Rectal smooth muscle tissue (tissue), 1 donor: ENCODE data around the gene SRCIN1.

Source experiments
- H3K27ac ChIP-seq: one replicate; pipeline ENCODE4 v1.7.0; 2013; ENCODE audit warnings: low read depth, low read length, inconsistent platforms
- H3K27me3 ChIP-seq: one replicate; pipeline ENCODE4 v1.7.0; 2013; ENCODE audit warnings: low read length; ENCODE audit not compliant: control insufficient read depth, insufficient read depth
- H3K36me3 ChIP-seq: one replicate; pipeline ENCODE4 v1.7.0; 2013; ENCODE audit warnings: low read length; ENCODE audit not compliant: control insufficient read depth, insufficient read depth
- H3K4me1 ChIP-seq: one replicate; pipeline ENCODE4 v1.7.0; 2013; ENCODE audit warnings: low read length; ENCODE audit not compliant: control insufficient read depth, insufficient read depth
- H3K4me3 ChIP-seq: one replicate; pipeline ENCODE4 v1.7.0; 2013; ENCODE audit warnings: low read length
- H3K9ac ChIP-seq: one replicate; pipeline ENCODE4 v1.7.0; 2013; ENCODE audit warnings: low read length

Gene SRCIN1

DNA sequence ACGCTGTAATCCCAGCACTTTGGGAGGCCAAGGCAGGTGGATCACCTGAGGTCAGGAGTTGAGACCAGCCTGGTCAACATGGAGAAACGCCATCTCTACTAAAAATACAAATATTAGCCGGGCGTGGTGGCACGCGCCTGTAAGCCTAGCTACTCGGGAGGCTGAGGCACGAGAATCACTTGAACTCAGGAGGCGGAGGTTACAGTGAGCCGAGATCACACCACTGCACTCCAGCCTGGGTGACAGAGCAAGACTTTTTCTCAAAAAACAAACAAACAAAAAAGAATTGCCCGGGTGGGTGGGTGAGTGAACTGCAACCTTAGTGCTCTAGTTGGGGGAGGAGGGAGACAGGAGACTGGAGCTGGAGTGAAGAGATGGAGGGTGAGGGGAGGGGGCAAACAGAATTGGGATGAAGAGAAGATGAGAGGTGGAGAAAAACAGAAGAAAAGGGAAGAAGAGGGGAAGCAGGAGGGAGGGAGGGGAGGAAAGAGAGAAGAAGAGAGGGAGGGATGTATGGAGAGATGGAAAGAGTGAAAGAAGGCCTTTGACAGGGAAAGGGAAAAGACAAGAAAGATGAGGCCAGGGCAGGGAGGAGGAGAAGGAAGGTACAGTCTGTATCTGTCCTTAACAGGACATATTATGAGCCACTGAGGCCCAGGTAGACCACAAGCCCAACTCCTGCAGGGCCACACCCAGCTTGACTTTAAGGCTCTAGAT lies 5.5 kb upstream of the SRCIN1 start:
- Histone ChIP-seq H3K27me3 (peaks cover 4% of the 10 kb centered on the region), H3K4me1 (peaks cover 6% of the 10 kb centered on the region), H3K27ac (no peak overlapping the region), H3K4me3 (no peak overlapping the region), H3K36me3 (no peaks in the 10 kb centered on the region), H3K9ac (no peak overlapping the region)

DNA sequence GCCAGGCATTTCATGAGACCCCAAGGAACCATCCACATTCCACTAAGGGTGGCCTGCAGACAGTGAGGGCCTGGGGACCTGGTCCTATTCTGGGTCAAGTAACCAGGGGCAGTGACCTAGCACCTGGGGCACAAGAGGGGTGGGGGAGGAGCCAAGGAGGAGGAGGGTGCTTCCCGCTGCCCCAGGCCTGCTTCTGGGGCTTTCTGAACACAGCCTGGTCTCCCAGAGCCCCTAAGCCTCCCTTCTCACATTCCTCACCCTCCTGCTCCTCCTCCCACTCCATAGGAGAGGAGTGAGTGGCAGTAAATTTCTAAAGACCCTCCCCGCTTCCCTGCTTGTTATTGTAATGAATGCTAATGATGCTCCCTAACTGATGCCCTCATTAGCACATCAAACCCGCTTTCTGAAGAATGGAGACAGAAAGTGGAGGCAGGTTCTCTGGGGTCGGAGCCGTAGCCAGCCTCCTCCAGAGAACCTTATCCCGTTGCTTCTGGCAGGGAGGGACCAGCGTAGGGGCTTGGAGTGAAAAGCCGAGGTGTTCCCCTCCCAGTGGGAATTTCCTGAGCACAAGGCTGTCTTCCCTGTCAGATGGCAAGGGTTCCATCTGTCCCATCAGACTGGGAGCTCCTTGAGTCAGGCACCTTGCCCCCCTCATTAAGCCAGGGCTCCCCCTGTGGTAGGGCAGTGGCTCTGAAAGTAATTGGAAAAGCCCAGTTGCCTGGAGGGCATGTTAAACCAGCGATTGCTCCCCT lies 3.7 kb upstream of the SRCIN1 start:
- peaks cover 6% of the 10 kb centered on the region for H3K4me1 ChIP-seq
- H3K9ac ChIP-seq: no peak overlapping the region
- no peaks in the 10 kb centered on the region for H3K36me3 ChIP-seq
- H3K27me3 ChIP-seq: peaks cover 4% of the 10 kb centered on the region
- no peak overlapping the region for H3K4me3 ChIP-seq
- no peak overlapping the region for H3K27ac ChIP-seq

DNA sequence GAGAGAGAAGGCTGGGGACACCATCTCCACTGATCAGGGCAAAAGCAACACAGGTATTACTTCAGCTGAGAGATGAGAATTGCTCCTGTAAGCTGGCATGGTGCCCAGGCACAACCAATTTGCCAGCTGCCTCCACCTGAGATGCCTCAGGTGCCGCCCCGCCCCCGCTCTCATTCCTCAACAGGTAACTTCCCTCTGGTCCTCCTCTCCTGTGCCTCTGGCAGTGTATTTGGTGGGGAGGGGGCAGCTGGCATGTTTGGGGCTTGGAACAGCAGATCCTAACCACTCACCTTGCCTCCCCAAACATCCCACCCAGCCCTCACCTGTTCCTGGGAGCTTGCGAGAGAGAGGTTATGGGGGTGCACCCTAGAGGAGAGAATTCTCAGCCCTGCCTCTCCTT lies 2.9 kb upstream of the SRCIN1 start:
- Histone ChIP-seq H3K4me3 (no peak overlapping the region), H3K9ac (no peak overlapping the region), H3K27ac (no peak overlapping the region), H3K36me3 (no peaks in the 10 kb centered on the region), H3K27me3 (peaks cover 4% of the 10 kb centered on the region), H3K4me1 (peaks cover 6% of the 10 kb centered on the region)

DNA sequence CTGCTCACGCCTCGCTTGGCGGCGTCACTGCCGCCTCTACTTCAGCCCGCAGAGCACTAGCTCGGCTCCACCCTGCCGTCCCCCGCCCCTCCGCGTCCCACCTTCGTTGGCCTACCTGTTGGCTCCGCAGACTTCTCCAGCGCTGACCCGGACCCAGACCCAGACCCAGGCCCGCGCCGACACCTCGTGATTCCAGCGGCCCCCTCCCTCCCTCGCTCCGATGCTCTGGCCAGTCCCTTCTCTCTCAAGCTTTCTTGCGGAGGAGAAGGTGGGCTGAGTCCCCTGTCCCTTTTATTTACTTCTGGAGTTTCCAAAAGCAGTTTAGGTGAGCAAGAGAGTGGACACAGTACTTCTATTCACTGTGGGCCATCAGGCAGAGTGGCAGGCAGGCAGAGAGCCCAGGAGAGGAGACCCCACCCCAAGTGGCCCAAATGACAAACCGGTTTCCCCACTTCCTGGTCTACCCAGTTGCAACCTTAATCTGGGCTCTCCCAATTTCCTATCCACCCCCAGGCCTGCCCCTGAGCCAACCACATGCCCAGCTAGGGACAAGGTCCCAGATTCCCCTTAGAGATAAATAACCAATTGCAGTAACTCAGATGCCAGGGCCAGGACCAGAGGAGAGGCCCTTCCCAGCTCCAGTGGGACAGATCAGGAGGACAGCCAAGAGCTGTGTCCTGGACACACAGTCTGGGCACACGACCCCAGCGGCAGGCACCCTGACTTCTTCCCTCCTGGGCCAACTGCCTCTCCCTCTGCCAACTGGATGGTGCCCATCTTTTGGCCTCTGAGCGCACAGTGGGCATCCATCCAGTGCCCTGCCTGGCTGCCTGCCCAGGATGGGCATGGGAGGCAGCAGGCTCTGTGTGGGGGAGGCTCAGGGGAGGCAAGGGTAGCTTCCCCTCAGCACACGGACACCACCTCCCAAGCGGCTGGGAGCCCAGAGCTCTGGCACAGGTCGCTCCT lies 1.2 kb upstream of the SRCIN1 start:
- Histone ChIP-seq H3K9ac (no peak overlapping the region), H3K27me3 (peaks cover 4% of the 10 kb centered on the region), H3K36me3 (no peaks in the 10 kb centered on the region), H3K4me1 (peaks cover 16% of the 10 kb centered on the region), H3K27ac (no peak overlapping the region), H3K4me3 (no peak overlapping the region)

DNA sequence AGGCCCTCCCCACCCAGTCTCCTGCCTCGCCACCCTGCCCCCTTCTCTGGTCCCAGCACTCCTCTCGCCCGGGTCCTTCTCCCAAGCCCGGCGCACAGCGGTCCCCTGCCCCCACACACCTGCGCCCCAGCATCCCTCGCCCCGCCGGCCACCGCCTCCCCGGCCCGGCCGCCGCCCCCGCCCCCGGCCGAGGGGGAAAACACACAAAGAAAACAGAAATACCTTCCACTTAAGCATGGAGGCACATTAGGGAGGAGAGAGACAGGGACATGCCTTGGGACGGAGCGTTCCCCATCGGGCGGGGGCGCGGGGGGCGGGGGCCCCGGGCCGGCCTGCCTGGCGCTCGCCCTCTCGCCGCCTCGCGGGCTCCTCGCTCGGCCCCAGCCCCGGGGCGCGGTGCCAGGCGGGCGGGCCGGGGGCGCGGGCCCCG lies 326 bp downstream of the SRCIN1 start:
- peak overlapping the region; percentile 48 for H3K4me3 ChIP-seq
- no peak overlapping the region for H3K9ac ChIP-seq
- peaks cover 6% of the 10 kb centered on the region for H3K27me3 ChIP-seq
- H3K36me3 ChIP-seq: no peaks in the 10 kb centered on the region
- peaks cover 20% of the 10 kb centered on the region for H3K4me1 ChIP-seq
- H3K27ac ChIP-seq: no peak overlapping the region

DNA sequence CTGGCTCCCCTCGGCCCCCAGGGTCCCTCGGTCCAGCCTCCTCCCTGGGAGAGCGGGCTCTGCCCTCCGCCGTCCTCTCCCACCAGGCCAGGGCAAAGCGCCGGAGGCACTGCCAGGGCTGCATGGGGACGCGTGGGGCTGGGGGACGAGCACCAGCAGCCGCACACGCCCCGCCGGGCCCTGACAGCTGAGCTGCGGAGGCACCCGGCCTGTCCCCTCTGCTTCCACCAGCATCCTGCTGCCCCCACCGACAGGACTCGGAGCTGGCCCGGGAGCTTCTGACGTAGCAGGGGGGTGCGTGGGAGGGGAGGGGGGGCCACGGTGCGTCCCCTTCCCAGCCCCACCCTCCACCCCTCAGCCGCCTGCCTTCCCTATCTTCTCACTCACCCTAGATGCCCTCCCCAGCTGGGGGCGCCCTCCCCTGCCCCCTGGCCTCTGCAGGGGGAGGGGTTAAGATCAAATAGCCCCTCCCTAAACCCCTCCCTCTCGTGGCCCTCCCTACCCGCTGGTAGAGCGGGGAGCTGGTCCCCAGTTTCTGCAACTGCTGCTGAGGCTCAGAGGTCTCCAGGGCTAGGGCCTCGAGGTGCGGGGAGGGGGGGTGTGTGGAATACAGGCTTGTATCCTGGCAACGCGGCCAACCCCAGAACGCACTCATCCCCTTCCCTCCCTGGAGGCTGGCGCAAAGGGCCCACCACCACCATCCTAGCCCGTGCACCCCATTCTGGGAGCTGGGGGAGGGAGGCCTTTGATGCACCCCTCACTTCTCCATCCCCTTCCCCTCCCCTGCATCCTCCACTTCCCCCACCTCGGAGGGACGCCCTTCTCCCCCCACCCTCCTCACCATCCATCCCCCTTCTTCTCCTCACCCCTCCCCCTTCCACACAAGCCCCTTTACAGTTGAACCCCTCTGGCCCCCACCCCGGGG lies 1.0 kb downstream of the SRCIN1 start:
- peaks cover 6% of the 10 kb centered on the region for H3K27me3 ChIP-seq

DNA sequence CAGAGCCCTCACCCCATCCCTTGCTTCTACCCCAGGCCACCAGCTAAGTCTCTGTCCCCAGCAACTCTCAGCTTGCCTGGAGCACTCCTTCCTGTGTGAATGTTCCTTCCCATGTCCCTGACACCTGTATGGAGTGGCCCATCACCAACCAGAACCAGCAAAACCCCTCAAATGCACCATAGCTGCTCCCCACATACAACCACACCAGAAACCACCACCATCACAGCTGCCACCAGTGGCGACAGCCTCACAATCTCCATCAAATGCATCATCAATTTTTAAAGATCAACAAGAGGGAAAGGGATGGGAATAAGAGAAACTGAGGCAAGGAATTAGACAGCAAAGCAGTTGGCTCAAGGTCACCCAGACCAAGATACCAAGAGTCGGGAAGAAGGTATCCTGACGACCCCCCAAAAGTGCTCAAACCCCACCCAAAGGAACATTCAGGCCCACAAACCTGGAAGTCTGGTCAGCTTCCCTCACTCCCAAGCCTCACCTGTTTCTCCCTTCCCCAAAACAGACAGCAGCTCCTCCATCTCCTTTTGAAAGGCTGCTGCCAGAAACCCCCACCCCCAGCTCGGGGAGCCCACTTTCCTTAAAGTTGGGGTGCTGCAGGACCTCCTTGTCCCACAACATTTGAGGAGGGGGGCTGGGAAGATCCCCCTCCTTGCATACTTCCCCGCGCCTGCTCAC lies 1.8 kb downstream of the SRCIN1 start:
- peaks cover 6% of the 10 kb centered on the region for H3K27me3 ChIP-seq
- no peaks in the 10 kb centered on the region for H3K36me3 ChIP-seq
- H3K4me3 ChIP-seq: no peak overlapping the region
- no peak overlapping the region for H3K27ac ChIP-seq
- no peak overlapping the region for H3K9ac ChIP-seq
- H3K4me1 ChIP-seq: peaks cover 20% of the 10 kb centered on the region

More for the DNA sequence above, 1.0 kb downstream of the SRCIN1 start:
- Histone ChIP-seq H3K9ac (no peak overlapping the region), H3K4me3 (no peak overlapping the region), H3K36me3 (no peaks in the 10 kb centered on the region), H3K27ac (no peak overlapping the region), H3K4me1 (peaks cover 20% of the 10 kb centered on the region)

DNA sequence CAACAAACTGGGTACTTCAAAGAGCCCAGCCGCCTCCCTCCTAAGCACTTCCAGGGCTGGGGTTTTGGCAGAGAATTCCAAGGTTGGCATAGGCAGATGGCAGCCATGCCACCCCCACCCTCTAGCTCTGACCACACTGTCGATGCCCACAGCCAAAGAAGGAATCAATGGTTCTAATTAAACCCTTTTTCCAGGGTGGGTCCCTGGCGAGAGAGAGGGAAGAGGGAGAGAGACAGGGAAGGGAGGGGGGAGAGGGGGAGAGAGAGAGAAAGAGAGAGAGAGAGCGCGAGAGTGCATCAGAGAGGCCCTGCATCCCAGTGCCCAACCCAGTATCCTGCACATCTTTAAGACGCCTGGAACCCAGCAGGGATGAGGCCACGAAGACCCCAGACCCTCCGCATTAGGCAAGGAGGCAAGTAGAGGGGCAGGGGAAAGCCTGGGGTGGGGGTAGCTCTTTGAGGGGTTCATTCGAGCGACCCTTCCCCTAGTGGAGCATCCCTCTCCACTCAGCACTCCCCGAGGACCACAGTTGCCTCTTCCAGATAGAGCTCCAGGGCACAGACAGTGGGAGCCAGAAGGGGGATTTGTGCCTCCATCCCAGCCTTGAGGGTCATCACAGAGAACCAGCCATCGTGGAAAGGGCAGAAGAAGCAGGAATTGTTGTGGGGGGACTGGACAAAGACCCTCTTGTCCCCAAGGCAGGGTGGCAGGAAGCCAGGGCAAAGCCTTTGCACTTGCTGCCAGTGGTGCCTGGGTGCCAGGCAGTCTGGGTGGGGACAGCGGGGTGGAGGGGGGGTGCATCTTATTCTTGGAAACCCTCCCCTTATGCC lies 2.6 kb downstream of the SRCIN1 start:
- H3K9ac ChIP-seq: no peak overlapping the region
- H3K4me1 ChIP-seq: peaks cover 20% of the 10 kb centered on the region
- H3K36me3 ChIP-seq: no peaks in the 10 kb centered on the region
- peaks cover 7% of the 10 kb centered on the region for H3K27me3 ChIP-seq
- H3K4me3 ChIP-seq: no peak overlapping the region
- no peak overlapping the region for H3K27ac ChIP-seq

DNA sequence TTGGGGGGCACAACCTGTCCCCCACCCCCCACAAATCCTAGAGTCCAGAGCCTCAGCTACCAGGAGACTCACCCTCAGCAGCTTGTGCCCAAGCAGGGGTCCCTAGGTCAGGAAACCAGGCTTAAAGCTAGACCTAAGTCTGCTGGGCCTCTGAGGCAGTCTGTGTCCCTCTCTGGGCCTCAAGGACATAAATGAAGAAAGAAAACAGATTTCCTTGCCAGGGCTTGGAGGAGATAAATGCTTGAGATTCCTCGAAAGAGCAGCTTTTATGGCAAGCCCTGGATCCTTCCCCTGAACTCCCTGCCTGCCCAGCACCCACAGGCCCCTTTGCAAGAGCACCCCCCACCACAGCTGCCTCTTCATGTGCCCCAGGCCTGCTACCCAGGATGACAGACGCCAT lies 3.3 kb downstream of the SRCIN1 start:
- H3K27me3 ChIP-seq: peaks cover 8% of the 10 kb centered on the region
- no peak overlapping the region for H3K27ac ChIP-seq
- no peak overlapping the region for H3K9ac ChIP-seq
- no peak overlapping the region for H3K4me3 ChIP-seq
- H3K4me1 ChIP-seq: peaks cover 20% of the 10 kb centered on the region
- H3K36me3 ChIP-seq: no peaks in the 10 kb centered on the region

DNA sequence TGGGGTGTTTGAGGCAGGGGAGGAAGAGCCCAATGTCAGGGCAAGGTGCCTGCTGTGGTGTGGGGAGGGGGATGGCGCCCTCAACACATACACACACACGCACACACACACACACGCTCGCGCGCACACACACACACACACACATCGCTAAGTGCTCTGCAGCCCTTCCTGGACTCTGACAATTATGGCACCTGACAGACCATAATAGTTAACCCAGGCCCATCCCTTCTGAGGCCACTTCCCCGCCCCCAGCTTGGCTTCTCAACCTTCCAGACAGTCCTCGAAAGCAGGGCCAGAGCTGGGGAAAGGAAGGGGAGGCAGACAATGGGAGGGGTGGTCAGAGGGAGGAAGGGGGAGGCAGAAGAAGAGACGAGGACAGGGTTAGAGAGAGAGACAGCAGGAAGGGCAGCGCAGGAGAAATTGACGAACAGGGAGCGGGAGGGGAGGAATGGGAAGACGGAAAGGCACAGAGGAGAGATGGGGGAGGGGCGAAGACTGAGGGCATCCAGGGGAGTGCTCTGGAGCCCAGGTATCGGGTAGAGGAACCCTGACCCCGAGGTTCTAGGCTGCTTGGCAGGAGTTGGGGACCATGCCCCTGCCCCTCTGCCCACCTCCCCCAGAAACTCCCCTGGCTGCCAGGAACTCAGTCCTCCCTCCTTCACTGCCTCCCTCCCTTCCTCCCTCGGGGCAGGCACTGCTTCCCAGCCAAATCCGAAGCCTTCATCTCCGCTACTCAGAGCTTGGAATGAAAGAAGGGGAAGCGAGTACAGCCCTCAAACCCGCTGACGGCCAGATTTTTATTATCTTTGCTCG lies 4.0 kb downstream of the SRCIN1 start:
- Histone ChIP-seq H3K4me3 (peak overlapping the region; percentile 58), H3K27me3 (peaks cover 5% of the 10 kb centered on the region), H3K4me1 (peaks cover 15% of the 10 kb centered on the region)

More for the DNA sequence above, 4.0 kb downstream of the SRCIN1 start:
- Histone ChIP-seq H3K27ac (no peak overlapping the region), H3K9ac (no peak overlapping the region), H3K36me3 (no peaks in the 10 kb centered on the region)
